ENCODE measurements around the gene PLTP. TPM values are rescaled to one million over a fixed set of nuclear protein-coding genes. Genes with fewer than 3 reads are reported as not detected.

PLTP gene
- total and polyA plus RNA-seq, 2 of the 13 experiments (the other 11 are each of a cell fraction or from before 2014, with no cell fraction given): 16.9 to 28.6 TPM

- in situ Hi-C loops (cut with HindIII; ENCODE audit: extremely low pct_ligation_motif_present, low pct_unique_long_range_greater_than_20kb): no loop called here
- TF ChIP-seq ZFP41 (CRISPR knock-in tag; IDR thresholded peaks at IDR 0.05; ENCODE audit: borderline replicate concordance) (no peak), ZNF704 (CRISPR knock-in tag; IDR thresholded peaks at IDR 0.05; ENCODE audit: borderline replicate concordance) (no peak), ZGPAT (CRISPR knock-in tag; IDR thresholded peaks at IDR 0.05) (no peak)
- no TSS peak for BruUV-seq (replicated peaks)
- H2AFZ ChIP-seq (ENCODE audit: low read length): no peak overlapping the region
- CTCF ChIA-PET (ENCODE audit: low intra/inter-chr PET ratio, low total read pairs): no interaction called here
- H3K4me2 ChIP-seq (ENCODE audit: low read depth, low read length): no peak overlapping the region
- intact Hi-C loops (cut with micrococcal nuclease; ENCODE audit: unreplicated experiment): no loop called here
- H3K9me3 ChIP-seq (ENCODE audit: low read length): no peaks in the 10 kb centered on the region
- no peaks in the 10 kb centered on the region for H3K27me3 ChIP-seq (ENCODE audit: control insufficient read depth in 1 of 2, insufficient read depth in 2 of 2, low read length in 2 of 2)
- H3K36me3 ChIP-seq (replicated peaks in 1 of 2; ENCODE audit: control insufficient read depth in 1 of 2, insufficient read depth in 2 of 2, low read length in 2 of 2): peaks cover 51 to 68% of the 10 kb centered on the region in 2 experiments
- ATAC-seq: no peak
- H3K4me3 ChIP-seq (replicated peaks in 1 of 3; ENCODE audit: insufficient read depth in 1 of 3, low read depth in 2 of 3, low read length in 3 of 3): no peak overlapping the region
- H3K79me2 ChIP-seq (ENCODE audit: insufficient read depth, low read length): no peaks in the 10 kb centered on the region
- H3K4me1 ChIP-seq (ENCODE audit: insufficient read depth, low read length): no peaks in the 10 kb centered on the region
- 91% methylated on average over 19 of the region's 19 CpGs for WGBS (ENCODE audit: low lambda C conversion rate)
- POLR2A ChIA-PET: interaction anchor here (0.9 to 1.5 kb wide), 4 partner anchors 8 to 67 kb away, joined by 4 to 9 read pairs (median 4); partner anchors contain the start of gene PCIF1
- no peak for FAIRE-seq
- H3K27ac ChIP-seq (ENCODE audit: extremely low read length, insufficient read depth, low read length): no peak overlapping the region
- no peak overlapping the region for H3K9ac ChIP-seq (ENCODE audit: insufficient read depth, low read depth, low read length)
- H4K20me1 ChIP-seq (ENCODE audit: insufficient read depth, low read length): no peaks in the 10 kb centered on the region
- no peak for DNase-seq (ENCODE audit: low spot score)
These were observed 45.3 kb upstream of the PLTP start for GRCh38 chr20:45957021-45957941.

Measured in HepG2 (cell line).